HS-5 (cell line): ENCODE measurements around the gene CD3D.

Source experiments
- DNase-seq: peaks from one replicate; pipeline ENCODE4 v3.0.0-alpha.2; 2012; ENCODE audit warnings: low read depth

Gene CD3D

GRCh38 chr11:118304227-118304567 is 38.3 kb downstream of the CD3D start:
- DNase-seq: no peak

- DNase-seq: no peak
These were observed 40.8 kb downstream of the CD3D start for GRCh38 chr11:118301600-118302195.

- no peak for DNase-seq
These were observed 46.6 kb downstream of the CD3D start for GRCh38 chr11:118295815-118296454.

DNA sequence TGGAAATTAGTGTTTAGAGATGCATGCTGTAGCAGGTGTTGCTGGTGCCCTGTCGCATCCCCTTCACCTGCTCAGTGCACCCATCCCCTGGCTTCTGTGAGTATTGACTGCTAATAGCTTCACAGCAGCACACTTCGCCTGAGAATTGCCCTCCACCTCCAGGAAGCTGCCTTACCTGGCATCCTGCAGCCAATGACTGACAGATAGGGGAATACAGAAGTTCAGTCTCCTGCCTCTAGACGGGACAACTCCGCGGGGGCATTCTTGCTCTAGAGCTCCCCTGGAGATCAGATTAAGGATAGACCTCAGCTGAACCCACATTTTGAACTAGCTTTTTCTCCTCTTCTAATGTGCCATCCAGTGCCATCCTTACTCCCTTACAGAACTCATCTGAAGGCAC is 47.3 kb downstream of the CD3D start:
- no peak for DNase-seq

DNA sequence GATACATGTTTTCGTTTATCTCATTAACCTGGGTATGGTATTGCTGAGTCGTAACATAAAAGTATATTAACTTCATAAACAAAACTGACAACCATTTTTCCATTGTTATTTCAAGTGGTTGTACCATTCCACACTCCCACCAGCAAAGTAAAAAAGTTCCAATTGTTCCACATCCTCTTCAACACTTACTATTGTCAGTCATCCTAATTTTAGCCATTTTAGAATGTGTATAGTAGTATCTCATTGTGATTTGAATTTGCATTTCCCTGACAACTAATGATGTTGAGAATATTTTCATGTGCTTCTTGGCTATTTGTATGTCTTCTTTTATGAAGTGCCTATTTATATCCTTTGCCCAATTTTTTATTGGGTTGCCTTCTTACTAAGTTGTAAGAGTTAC is 48.5 kb downstream of the CD3D start:
- DNase-seq: no peak

- DNase-seq: no peak
These were observed 50.9 kb downstream of the CD3D start for GRCh38 chr11:118291477-118292135.

- no peak for DNase-seq
These were observed 51.6 kb downstream of the CD3D start for GRCh38 chr11:118290923-118291322.

- DNase-seq: no peak
These were observed 53.1 kb downstream of the CD3D start for GRCh38 chr11:118289401-118289800.
